ENCODE results near the gene RAMP3. TPM values are rescaled to one million over a fixed set of nuclear protein-coding genes. Genes with fewer than 3 reads are reported as not detected.

Gene RAMP3
- polyA plus RNA-seq, 1 donor (not counting 4 experiments of a cell fraction or from before 2014, with no cell fraction given), result not detected

- Histone ChIP-seq H3K9me3 (ENCODE audit: control insufficient read depth, low read depth, low read length) (no peaks in the 10 kb centered on the region), H3K4me3 (ENCODE audit: control insufficient read depth in 2 of 3, extremely low read depth in 1 of 3, insufficient read depth in 2 of 3, low read depth in 1 of 3, low read length in 3 of 3) (no peak overlapping the region), H3K36me3 (ENCODE audit: control insufficient read depth in 2 of 2, extremely low read depth in 1 of 2, insufficient read depth in 2 of 2, low read length in 2 of 2) (no peaks in the 10 kb centered on the region), H3K9me1 (ENCODE audit: control insufficient read depth, extremely low read depth, insufficient read depth, low read length) (no peaks in the 10 kb centered on the region), H4K20me1 (ENCODE audit: control insufficient read depth, extremely low read depth, insufficient read depth, low read length) (peaks cover 2% of the 10 kb centered on the region), H3K27me3 (ENCODE audit: control insufficient read depth, extremely low read depth, insufficient read depth, low read length) (peaks cover 5% of the 10 kb centered on the region), H2AFZ (ENCODE audit: control insufficient read depth, low read length) (no peak overlapping the region), H3K27ac (ENCODE audit: control insufficient read depth, insufficient read depth, low read length) (no peak overlapping the region), H3K4me1 (ENCODE audit: control insufficient read depth, extremely low read depth, insufficient read depth, low read length) (no peaks in the 10 kb centered on the region), H3K79me2 (ENCODE audit: control insufficient read depth, insufficient read depth, low read length) (no peaks in the 10 kb centered on the region), H3K4me2 (ENCODE audit: control insufficient read depth, extremely low read depth, insufficient read depth, low read depth, low read length) (no peak overlapping the region), H3K9ac (ENCODE audit: control insufficient read depth, extremely low read depth, insufficient read depth, low read length) (no peak overlapping the region)
- DNase-seq (ENCODE audit: low read depth, low spot score), result no peak
- dilution Hi-C loops (cut with MboI; ENCODE audit: extremely low pct_ligation_motif_present, low sequenced_read_pairs), result no loop called here
- TF ChIP-seq EZH2 (IDR thresholded peaks at IDR 0.05; ENCODE audit: low read length), result no peak
- TF ChIP-seq CTCF (optimal IDR thresholded peaks at IDR 0.05 in 1 of 3, IDR thresholded peaks at IDR 0.05 in 1 of 3, conservative IDR thresholded peaks at IDR 0.05 in 1 of 3; ENCODE audit: extremely low read depth in 1 of 3, insufficient read depth in 2 of 3, low read length in 3 of 3), result no peak
- no peak for FAIRE-seq
Measured at GRCh38 chr7:45186261-45186813, 28.7 kb downstream of the RAMP3 start.

- Histone ChIP-seq H4K20me1 (ENCODE audit: control insufficient read depth, extremely low read depth, insufficient read depth, low read length) (peaks cover 2% of the 10 kb centered on the region), H3K4me1 (ENCODE audit: control insufficient read depth, extremely low read depth, insufficient read depth, low read length) (no peaks in the 10 kb centered on the region), H3K36me3 (ENCODE audit: control insufficient read depth in 2 of 2, extremely low read depth in 1 of 2, insufficient read depth in 2 of 2, low read length in 2 of 2) (no peaks in the 10 kb centered on the region), H3K9ac (ENCODE audit: control insufficient read depth, extremely low read depth, insufficient read depth, low read length) (no peak overlapping the region), H3K27me3 (ENCODE audit: control insufficient read depth, extremely low read depth, insufficient read depth, low read length) (peaks cover 10% of the 10 kb centered on the region), H3K79me2 (ENCODE audit: control insufficient read depth, insufficient read depth, low read length) (no peaks in the 10 kb centered on the region), H3K27ac (ENCODE audit: control insufficient read depth, insufficient read depth, low read length) (no peak overlapping the region), H3K9me1 (ENCODE audit: control insufficient read depth, extremely low read depth, insufficient read depth, low read length) (no peaks in the 10 kb centered on the region), H3K9me3 (ENCODE audit: control insufficient read depth, low read depth, low read length) (no peaks in the 10 kb centered on the region), H3K4me3 (ENCODE audit: control insufficient read depth in 2 of 3, extremely low read depth in 1 of 3, insufficient read depth in 2 of 3, low read depth in 1 of 3, low read length in 3 of 3) (no peak overlapping the region), H3K4me2 (ENCODE audit: control insufficient read depth, extremely low read depth, insufficient read depth, low read depth, low read length) (no peak overlapping the region), H2AFZ (ENCODE audit: control insufficient read depth, low read length) (no peak overlapping the region)
- DNase-seq (ENCODE audit: low read depth, low spot score) (no peak), FAIRE-seq (no peak)
- dilution Hi-C loops (cut with MboI; ENCODE audit: extremely low pct_ligation_motif_present, low sequenced_read_pairs), result no loop called here
- TF ChIP-seq EZH2 (IDR thresholded peaks at IDR 0.05; ENCODE audit: low read length), result no peak
- no peak for TF ChIP-seq CTCF (optimal IDR thresholded peaks at IDR 0.05 in 1 of 3, IDR thresholded peaks at IDR 0.05 in 1 of 3, conservative IDR thresholded peaks at IDR 0.05 in 1 of 3; ENCODE audit: extremely low read depth in 1 of 3, insufficient read depth in 2 of 3, low read length in 3 of 3)
Measured at GRCh38 chr7:45187089-45187945, 29.7 kb downstream of the RAMP3 start.

All from keratinocyte (primary cell).